Activated CD4-positive, alpha-beta T cell treated with anti-CD3 and anti-CD28 coated beads for 24 hours (primary cell): ENCODE results near the gene ERAP2.
"Not testable (repeated sequence)": the region's sequence is repeated elsewhere in the genome, so short reads cannot be mapped to it uniquely, and the experiment has no call there.

Experiments used
- DNase-seq, 2 donors: peaks; one replicate each; pipeline ENCODE4 v3.0.0-alpha.2; 2020; ENCODE audit warnings: low read depth in 2 of 2

Gene ERAP2, protein sequence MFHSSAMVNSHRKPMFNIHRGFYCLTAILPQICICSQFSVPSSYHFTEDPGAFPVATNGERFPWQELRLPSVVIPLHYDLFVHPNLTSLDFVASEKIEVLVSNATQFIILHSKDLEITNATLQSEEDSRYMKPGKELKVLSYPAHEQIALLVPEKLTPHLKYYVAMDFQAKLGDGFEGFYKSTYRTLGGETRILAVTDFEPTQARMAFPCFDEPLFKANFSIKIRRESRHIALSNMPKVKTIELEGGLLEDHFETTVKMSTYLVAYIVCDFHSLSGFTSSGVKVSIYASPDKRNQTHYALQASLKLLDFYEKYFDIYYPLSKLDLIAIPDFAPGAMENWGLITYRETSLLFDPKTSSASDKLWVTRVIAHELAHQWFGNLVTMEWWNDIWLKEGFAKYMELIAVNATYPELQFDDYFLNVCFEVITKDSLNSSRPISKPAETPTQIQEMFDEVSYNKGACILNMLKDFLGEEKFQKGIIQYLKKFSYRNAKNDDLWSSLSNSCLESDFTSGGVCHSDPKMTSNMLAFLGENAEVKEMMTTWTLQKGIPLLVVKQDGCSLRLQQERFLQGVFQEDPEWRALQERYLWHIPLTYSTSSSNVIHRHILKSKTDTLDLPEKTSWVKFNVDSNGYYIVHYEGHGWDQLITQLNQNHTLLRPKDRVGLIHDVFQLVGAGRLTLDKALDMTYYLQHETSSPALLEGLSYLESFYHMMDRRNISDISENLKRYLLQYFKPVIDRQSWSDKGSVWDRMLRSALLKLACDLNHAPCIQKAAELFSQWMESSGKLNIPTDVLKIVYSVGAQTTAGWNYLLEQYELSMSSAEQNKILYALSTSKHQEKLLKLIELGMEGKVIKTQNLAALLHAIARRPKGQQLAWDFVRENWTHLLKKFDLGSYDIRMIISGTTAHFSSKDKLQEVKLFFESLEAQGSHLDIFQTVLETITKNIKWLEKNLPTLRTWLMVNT

GRCh38 chr5:96876292-96876850 lies at the start of gene ERAP2:
Gene ERAP2, plus strand, starts transcription at chr5:96876500. Its CDS starts 3,186 bp downstream, at chr5:96879686.
- DNase-seq = no peak

DNA sequence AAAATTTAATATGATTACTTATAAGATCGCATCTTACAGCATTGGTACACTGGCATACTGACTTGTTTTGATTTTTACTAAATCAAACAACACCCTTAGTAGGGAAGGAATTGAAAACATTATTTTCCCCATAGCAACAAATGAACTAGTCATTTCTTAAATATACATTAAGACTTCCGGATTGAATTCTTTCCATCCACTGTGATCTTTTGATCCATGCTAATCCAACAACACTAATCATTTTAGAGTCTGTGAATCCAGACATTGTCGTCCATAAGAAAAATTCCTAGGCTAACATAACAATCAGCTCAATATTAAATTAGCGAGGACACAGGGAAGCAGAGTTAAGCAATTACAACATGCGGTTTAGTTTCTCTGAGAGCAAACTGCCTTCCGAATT lies 47.0 kb upstream of the ERAP2 start:
- no peak for DNase-seq

GRCh38 chr5:96834016-96834415 lies 42.3 kb upstream of the ERAP2 start:
- DNase-seq = no peak

GRCh38 chr5:96835791-96836191 lies 40.5 kb upstream of the ERAP2 start:
- no peak for DNase-seq

GRCh38 chr5:96836817-96837216 lies 39.5 kb upstream of the ERAP2 start:
- no peak for DNase-seq

GRCh38 chr5:96837303-96837702 lies 39.0 kb upstream of the ERAP2 start:
- DNase-seq = no peak

DNA sequence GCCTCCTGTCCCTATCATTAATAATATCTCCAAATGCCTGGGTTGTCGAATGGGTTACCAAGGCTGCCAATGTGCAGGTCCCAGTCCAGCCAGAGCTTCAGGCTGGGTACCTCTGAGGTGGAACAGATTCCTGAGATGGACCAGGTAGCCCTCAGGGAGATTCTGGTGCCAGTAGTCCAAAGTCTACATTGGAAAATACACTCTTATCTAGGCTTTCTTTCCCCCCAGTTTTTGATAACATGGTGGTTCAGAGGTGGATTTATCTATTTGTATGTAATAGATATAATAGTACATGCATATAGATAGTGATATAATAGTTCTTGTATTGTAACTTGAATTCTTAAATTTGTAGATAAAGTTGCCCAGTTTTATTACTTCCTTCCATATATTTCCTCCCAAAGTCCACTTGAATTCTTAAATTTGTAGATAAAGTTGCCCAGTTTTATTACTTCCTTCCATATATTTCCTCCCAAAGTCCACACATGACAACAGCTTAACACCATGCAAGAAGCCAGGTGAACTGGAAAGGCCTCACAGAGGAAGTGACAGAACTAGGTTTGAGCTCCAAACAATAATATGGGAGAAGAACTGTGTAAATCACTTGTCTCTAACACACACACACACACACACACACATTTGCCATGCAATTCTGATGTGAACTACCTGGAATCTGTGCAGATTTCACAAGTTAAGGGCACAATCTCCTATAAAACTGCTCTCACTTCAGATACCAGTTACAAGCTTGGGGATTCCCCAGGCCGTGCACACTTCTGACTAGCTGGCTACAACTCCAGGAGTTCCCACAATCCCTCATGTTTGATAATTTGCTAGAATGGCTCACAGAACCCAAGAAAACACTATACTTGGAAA lies 37.9 kb upstream of the ERAP2 start:
- DNase-seq = no peak

GRCh38 chr5:96839071-96839592 lies 37.2 kb upstream of the ERAP2 start:
- no peak for DNase-seq

DNA sequence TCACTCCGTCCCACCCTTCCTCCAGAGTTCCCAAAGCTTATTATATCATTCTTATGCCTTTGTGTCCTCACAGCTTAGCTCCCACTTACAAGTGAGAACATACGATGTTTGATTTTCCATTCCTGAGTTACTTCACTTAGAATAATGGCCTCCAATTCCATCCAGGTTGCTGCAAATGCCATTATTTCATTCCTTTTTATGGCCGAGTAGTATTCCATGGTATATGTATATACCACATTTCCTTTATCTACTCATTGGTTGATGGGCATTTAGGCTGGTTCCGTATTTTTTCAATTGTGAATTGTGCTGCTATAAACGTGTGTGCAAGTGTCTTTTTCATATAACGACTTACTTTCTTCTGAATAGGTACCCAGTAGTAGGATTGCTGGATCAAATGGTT lies 34.4 kb upstream of the ERAP2 start:
- DNase-seq = not testable (repeated sequence)

DNA sequence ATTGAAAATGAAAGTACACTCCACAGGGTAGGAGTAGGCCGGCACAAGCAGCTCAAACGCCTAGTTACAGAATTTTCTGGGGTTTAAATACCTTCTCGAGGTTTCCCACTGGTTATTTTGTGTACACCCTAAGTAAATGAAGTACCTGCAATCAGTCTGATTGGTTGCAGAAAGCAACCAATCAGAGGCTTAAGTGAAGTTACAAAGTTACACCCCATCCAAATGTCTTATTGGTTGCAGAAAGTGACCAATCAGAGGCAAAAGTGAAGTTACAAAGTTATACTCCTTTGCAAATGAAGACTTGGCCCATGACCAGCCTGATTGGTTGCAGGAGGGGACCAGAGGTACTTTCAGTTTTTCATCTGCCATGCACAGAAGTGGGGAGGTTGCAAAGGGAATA lies 33.2 kb upstream of the ERAP2 start:
- no peak for DNase-seq

GRCh38 chr5:96844481-96844990 lies 31.8 kb upstream of the ERAP2 start:
- no peak for DNase-seq

DNA sequence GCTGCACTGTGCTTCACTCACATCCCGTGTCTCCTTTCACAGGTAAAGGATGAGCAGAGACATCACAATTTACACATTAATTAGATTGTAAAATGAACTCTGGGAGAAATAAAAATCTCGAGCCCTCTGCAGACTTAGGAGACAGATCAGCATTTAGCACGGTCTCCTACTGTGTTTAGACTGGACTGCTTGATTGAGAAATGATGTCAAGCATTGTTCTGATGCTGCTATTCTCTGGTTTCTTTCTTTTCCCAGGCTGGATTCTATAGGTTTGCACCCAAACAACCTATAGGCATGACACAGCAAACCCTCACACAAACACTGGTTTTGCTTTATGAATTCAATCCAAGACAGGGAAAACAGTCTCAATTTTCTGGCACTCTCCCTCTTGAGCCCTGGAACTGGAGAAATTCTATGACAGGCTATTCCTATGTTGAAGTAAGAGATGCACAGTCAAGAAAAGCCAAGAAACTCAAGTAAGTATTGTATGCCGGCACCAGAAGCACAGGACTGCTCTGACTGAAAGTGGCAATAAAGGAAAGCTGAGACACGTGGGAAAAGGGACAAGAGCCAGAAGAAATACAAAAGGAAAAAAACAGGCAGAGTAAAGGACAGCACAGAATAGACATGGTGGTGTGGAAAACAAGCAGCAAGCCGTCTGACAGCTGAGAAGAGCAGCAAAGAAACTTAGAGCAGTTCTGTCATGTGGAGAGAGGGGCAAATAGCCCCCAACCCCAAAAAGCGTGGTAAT lies 24.8 kb upstream of the ERAP2 start:
- DNase-seq = no peak

- DNase-seq = no peak
Measured at GRCh38 chr5:96852759-96853158, 23.5 kb upstream of the ERAP2 start.

- no peak for DNase-seq
Measured at GRCh38 chr5:96854067-96854466, 22.2 kb upstream of the ERAP2 start.

DNA sequence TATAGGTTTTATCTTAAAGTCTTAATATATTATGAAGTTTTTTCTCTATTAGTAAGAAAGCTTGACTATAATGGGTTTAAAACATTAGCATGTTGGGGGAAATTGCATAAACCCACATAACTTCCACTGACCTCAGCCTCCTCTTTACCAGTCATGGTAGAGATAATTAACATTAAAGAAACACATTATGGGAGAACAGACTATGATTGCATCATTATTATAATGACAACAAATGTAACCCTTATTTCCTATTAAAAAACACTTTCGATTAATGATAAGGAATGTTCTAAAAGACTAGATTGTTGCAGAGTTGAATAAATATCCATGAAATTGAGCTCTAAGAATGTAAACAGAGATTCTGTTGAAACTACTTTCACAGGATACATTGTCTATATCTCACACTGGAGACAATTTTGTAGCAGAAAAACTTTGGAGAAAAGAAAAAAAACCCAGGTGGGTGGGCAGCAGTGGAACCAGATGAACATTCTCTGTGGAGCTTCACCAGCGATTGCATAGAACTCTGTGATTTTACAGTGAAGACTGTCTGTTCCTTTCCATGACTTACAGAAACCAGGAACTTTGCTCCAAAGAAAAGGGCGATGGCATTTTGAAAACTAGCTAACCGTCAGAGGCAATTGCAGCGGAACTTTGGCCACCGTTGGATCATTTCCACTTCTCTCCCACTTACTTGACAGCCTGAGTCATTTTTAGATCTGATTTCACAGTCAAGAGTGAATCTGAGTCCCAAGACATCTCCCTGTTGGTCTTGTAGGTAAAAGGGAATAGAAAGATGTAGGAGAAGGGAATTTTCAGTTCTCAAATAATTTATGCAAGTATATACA lies 21.0 kb upstream of the ERAP2 start:
- no peak for DNase-seq

- DNase-seq = no peak
Measured at GRCh38 chr5:96856371-96856770, 19.9 kb upstream of the ERAP2 start.

GRCh38 chr5:96857454-96857853 lies 18.8 kb upstream of the ERAP2 start:
- DNase-seq = no peak

DNA sequence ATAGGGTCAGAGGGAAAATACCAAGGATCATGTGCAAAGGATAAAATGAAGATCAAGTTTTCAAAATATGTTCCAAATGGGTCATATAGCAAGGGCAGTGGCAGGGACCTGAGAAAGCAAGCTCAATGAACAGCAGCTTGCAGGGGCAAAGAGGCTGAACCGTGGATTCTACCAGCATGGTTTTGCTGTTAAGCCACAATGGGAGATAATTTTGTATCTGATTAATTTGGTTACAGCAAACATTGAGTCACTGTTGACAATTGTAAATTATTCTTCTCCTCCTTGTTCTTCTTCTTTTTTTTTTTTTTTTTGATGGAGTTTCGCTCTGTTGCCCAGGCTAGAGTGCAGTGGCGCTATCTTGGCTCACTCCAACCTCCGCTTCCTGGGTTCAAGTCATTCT lies 18.4 kb upstream of the ERAP2 start:
- no peak for DNase-seq

GRCh38 chr5:96859375-96859774 lies 16.9 kb upstream of the ERAP2 start:
- DNase-seq = no peak
